ENCODE measurements around the gene NCSTN. TPM values are rescaled to one million over a fixed set of nuclear protein-coding genes. Genes with fewer than 3 reads are reported as not detected.

Gene NCSTN
- total RNA-seq, 2 experiments from 2014 or later, result 72.3 to 75.5 TPM

- POLR2A ChIA-PET, result no interaction called here
- DNase-seq, result no peak
- Mint-ChIP-seq H3K27ac (no peak overlapping the region), H3K27me3 (no peaks in the 10 kb centered on the region), H3K9me3 (no peaks in the 10 kb centered on the region), H3K4me1 (no peaks in the 10 kb centered on the region), H3K36me3 (ENCODE audit: low read depth) (peaks cover 62% of the 10 kb centered on the region), H3K4me3 (no peak overlapping the region)
- CTCF ChIA-PET, result interaction anchor here (1.0 to 2.3 kb wide), 3 partner anchors 10 to 38 kb away, joined by 3 to 8 read pairs (median 3); no protein-coding TSS in a partner anchor
Observed at GRCh38 chr1:160330119-160330518, 13.1 kb upstream of the NCSTN start.

GRCh38 chr1:160332516-160332915 is 10.7 kb upstream of the NCSTN start:
- DNase-seq, result no peak
- H3K27me3 Mint-ChIP-seq, result no peaks in the 10 kb centered on the region
- H3K4me3 Mint-ChIP-seq, result no peak overlapping the region
- H3K9me3 Mint-ChIP-seq, result no peaks in the 10 kb centered on the region
- peaks cover 58% of the 10 kb centered on the region for H3K36me3 Mint-ChIP-seq (ENCODE audit: low read depth)
- ChIA-PET POLR2A (no interaction called here), CTCF (interaction anchor here (0.8 to 1.3 kb wide), 2 partner anchors 10 to 68 kb away, joined by 3 read pairs; no protein-coding TSS in a partner anchor)
- H3K27ac Mint-ChIP-seq, result no peak overlapping the region
- no peaks in the 10 kb centered on the region for H3K4me1 Mint-ChIP-seq

GRCh38 chr1:160338580-160338979 is 4.6 kb upstream of the NCSTN start:
- Mint-ChIP-seq H3K9me3 (no peaks in the 10 kb centered on the region), H3K4me3 (no peak overlapping the region), H3K36me3 (ENCODE audit: low read depth) (peaks cover 55% of the 10 kb centered on the region), H3K4me1 (peaks cover 35% of the 10 kb centered on the region), H3K27me3 (no peaks in the 10 kb centered on the region), H3K27ac (no peak overlapping the region)
- ChIA-PET CTCF (interaction anchor here (0.9 kb wide), 1 partner anchor 233 kb away, joined by 3 read pairs; no protein-coding TSS in a partner anchor), POLR2A (no interaction called here)
- DNase-seq, result no peak

- peaks cover 47% of the 10 kb centered on the region for H3K4me1 Mint-ChIP-seq
- H3K27me3 Mint-ChIP-seq, result no peaks in the 10 kb centered on the region
- H3K9me3 Mint-ChIP-seq, result no peaks in the 10 kb centered on the region
- ChIA-PET CTCF (interaction anchor here (1.4 kb wide), 1 partner anchor 11 kb away, joined by 3 read pairs; no protein-coding TSS in a partner anchor), POLR2A (no interaction called here)
- H3K4me3 Mint-ChIP-seq, result no peak overlapping the region
- DNase-seq, result no peak
- H3K36me3 Mint-ChIP-seq (ENCODE audit: low read depth), result peaks cover 52% of the 10 kb centered on the region
- no peak overlapping the region for H3K27ac Mint-ChIP-seq
Observed at GRCh38 chr1:160340146-160340545, 3.0 kb upstream of the NCSTN start.

GRCh38 chr1:160340866-160341265 is 2.3 kb upstream of the NCSTN start:
- no peaks in the 10 kb centered on the region for H3K27me3 Mint-ChIP-seq
- peaks cover 54% of the 10 kb centered on the region for H3K36me3 Mint-ChIP-seq (ENCODE audit: low read depth)
- H3K27ac Mint-ChIP-seq, result no peak overlapping the region
- H3K9me3 Mint-ChIP-seq, result no peaks in the 10 kb centered on the region
- ChIA-PET POLR2A (no interaction called here), CTCF (no interaction called here)
- peaks cover 47% of the 10 kb centered on the region for H3K4me1 Mint-ChIP-seq
- no peak for DNase-seq
- no peak overlapping the region for H3K4me3 Mint-ChIP-seq

- ChIA-PET POLR2A (no interaction called here), CTCF (interaction anchor here (0.7 to 0.8 kb wide), 2 partner anchors 10 to 53 kb away, joined by 3 read pairs; no protein-coding TSS in a partner anchor)
- Mint-ChIP-seq H3K36me3 (ENCODE audit: low read depth) (peaks cover 57% of the 10 kb centered on the region), H3K9me3 (no peaks in the 10 kb centered on the region), H3K4me1 (peaks cover 63% of the 10 kb centered on the region), H3K27me3 (no peaks in the 10 kb centered on the region), H3K4me3 (peak overlapping the region; percentile 100), H3K27ac (peak overlapping the region; percentile 100)
- DNase-seq, result peak; percentile 19
Observed at GRCh38 chr1:160342526-160342925, 657 bp upstream of the NCSTN start.

GRCh38 chr1:160344241-160344640 is 1.1 kb downstream of the NCSTN start:
- ChIA-PET POLR2A (no interaction called here), CTCF (interaction anchor here (0.7 to 1.2 kb wide), 3 partner anchors 9 to 82 kb away, joined by 3 to 4 read pairs (median 4); no protein-coding TSS in a partner anchor)
- Mint-ChIP-seq H3K9me3 (no peaks in the 10 kb centered on the region), H3K4me1 (peaks cover 58% of the 10 kb centered on the region), H3K4me3 (peak overlapping the region; percentile 100), H3K27ac (peak overlapping the region; percentile 100), H3K27me3 (no peaks in the 10 kb centered on the region), H3K36me3 (ENCODE audit: low read depth) (peaks cover 45% of the 10 kb centered on the region)
- no peak for DNase-seq

GRCh38 chr1:160344936-160345335 is 1.8 kb downstream of the NCSTN start:
- Mint-ChIP-seq H3K4me3 (peak overlapping the region; percentile 100), H3K4me1 (peaks cover 58% of the 10 kb centered on the region), H3K36me3 (ENCODE audit: low read depth) (peaks cover 45% of the 10 kb centered on the region), H3K9me3 (no peaks in the 10 kb centered on the region), H3K27ac (peak overlapping the region; percentile 72), H3K27me3 (no peaks in the 10 kb centered on the region)
- DNase-seq, result no peak
- POLR2A ChIA-PET, result no interaction called here
- CTCF ChIA-PET, result interaction anchor here (0.7 to 1.0 kb wide), 3 partner anchors 10 to 83 kb away, joined by 3 to 4 read pairs (median 3); no protein-coding TSS in a partner anchor

GRCh38 chr1:160346463-160346862 is 3.3 kb downstream of the NCSTN start:
- no peak overlapping the region for H3K4me3 Mint-ChIP-seq
- H3K27me3 Mint-ChIP-seq, result no peaks in the 10 kb centered on the region
- H3K27ac Mint-ChIP-seq, result no peak overlapping the region
- no peak for DNase-seq
- POLR2A ChIA-PET, result no interaction called here
- CTCF ChIA-PET, result interaction anchor here (0.7 to 1.6 kb wide), 5 partner anchors 9 to 248 kb away, joined by 3 to 7 read pairs (median 3); partner anchors contain the start of gene IGSF8
- H3K4me1 Mint-ChIP-seq, result peaks cover 45% of the 10 kb centered on the region
- no peaks in the 10 kb centered on the region for H3K9me3 Mint-ChIP-seq
- H3K36me3 Mint-ChIP-seq (ENCODE audit: low read depth), result peaks cover 55% of the 10 kb centered on the region

- Mint-ChIP-seq H3K36me3 (ENCODE audit: low read depth) (peaks cover 57% of the 10 kb centered on the region), H3K9me3 (no peaks in the 10 kb centered on the region), H3K27me3 (no peaks in the 10 kb centered on the region), H3K4me1 (peaks cover 40% of the 10 kb centered on the region), H3K27ac (no peak overlapping the region), H3K4me3 (no peak overlapping the region)
- no peak for DNase-seq
- POLR2A ChIA-PET, result no interaction called here
- CTCF ChIA-PET, result interaction anchor here (1.0 to 1.6 kb wide), 4 partner anchors 10 to 249 kb away, joined by 3 to 7 read pairs (median 4); partner anchors contain the start of gene IGSF8
Observed at GRCh38 chr1:160346958-160347357, 3.8 kb downstream of the NCSTN start.

- POLR2A ChIA-PET, result no interaction called here
- H3K27ac Mint-ChIP-seq, result no peak overlapping the region
- no peak for DNase-seq
- no peak overlapping the region for H3K4me3 Mint-ChIP-seq
- H3K27me3 Mint-ChIP-seq, result no peaks in the 10 kb centered on the region
- CTCF ChIA-PET, result interaction anchor here (0.7 to 1.6 kb wide), 4 partner anchors 25 to 330 kb away, joined by 3 to 4 read pairs (median 3); no protein-coding TSS in a partner anchor
- peaks cover 72% of the 10 kb centered on the region for H3K36me3 Mint-ChIP-seq (ENCODE audit: low read depth)
- no peaks in the 10 kb centered on the region for H3K9me3 Mint-ChIP-seq
- H3K4me1 Mint-ChIP-seq, result peaks cover 16% of the 10 kb centered on the region
Observed at GRCh38 chr1:160351629-160352028, 8.4 kb downstream of the NCSTN start.

- no peak for DNase-seq
- no peaks in the 10 kb centered on the region for H3K9me3 Mint-ChIP-seq
- no peaks in the 10 kb centered on the region for H3K27me3 Mint-ChIP-seq
- no peak overlapping the region for H3K27ac Mint-ChIP-seq
- H3K4me3 Mint-ChIP-seq, result no peak overlapping the region
- peaks cover 70% of the 10 kb centered on the region for H3K36me3 Mint-ChIP-seq (ENCODE audit: low read depth)
- peaks cover 7% of the 10 kb centered on the region for H3K4me1 Mint-ChIP-seq
- ChIA-PET POLR2A (no interaction called here), CTCF (interaction anchor here (1.2 to 2.9 kb wide), 4 partner anchors 20 to 64 kb away, joined by 3 to 8 read pairs (median 4); no protein-coding TSS in a partner anchor)
Observed at GRCh38 chr1:160352555-160352954, 9.4 kb downstream of the NCSTN start.

GRCh38 chr1:160353223-160353622 is 10.0 kb downstream of the NCSTN start:
- Mint-ChIP-seq H3K27ac (no peak overlapping the region), H3K36me3 (ENCODE audit: low read depth) (peaks cover 77% of the 10 kb centered on the region)

More at GRCh38 chr1:160353223-160353622, 10.0 kb downstream of the NCSTN start:
- ChIA-PET CTCF (interaction anchor here (1.0 to 2.9 kb wide), 4 partner anchors 19 to 62 kb away, joined by 3 to 8 read pairs (median 4); no protein-coding TSS in a partner anchor), POLR2A (no interaction called here)
- Mint-ChIP-seq H3K27me3 (no peaks in the 10 kb centered on the region), H3K4me1 (peaks cover 4% of the 10 kb centered on the region), H3K4me3 (no peak overlapping the region), H3K9me3 (no peaks in the 10 kb centered on the region)
- DNase-seq, result no peak
